Measurements from ENCODE around the gene ARX. TPM values are rescaled to one million over a fixed set of nuclear protein-coding genes. Genes with fewer than 3 reads are reported as not detected.

Gene ARX
- total and polyA plus RNA-seq, 2 donors (not counting 3 experiments of a cell fraction or from before 2014, with no cell fraction given): not detected

GRCh38 chrX:25004485-25005032, 11.2 kb downstream of the ARX start:
- Histone ChIP-seq H3K79me2 (ENCODE audit: control insufficient read depth, insufficient read depth, low read length) (no peaks in the 10 kb centered on the region), H4K20me1 (replicated peaks; ENCODE audit: control insufficient read depth, extremely low read depth, insufficient read depth, low read length) (no peaks in the 10 kb centered on the region), H3K27ac (ENCODE audit: insufficient read depth, low read depth, low read length) (no peak overlapping the region), H3K9me1 (replicated peaks; ENCODE audit: control insufficient read depth, extremely low read depth, insufficient read depth, low read length) (no peaks in the 10 kb centered on the region), H3K4me2 (ENCODE audit: insufficient read depth, low read length) (no peak overlapping the region), H2AFZ (ENCODE audit: low read depth, low read length) (no peak overlapping the region), H3K36me3 (ENCODE audit: control insufficient read depth in 2 of 2, extremely low read depth in 1 of 2, insufficient read depth in 2 of 2, low read length in 2 of 2) (no peaks in the 10 kb centered on the region), H3K9ac (replicated peaks; ENCODE audit: extremely low read depth, insufficient read depth, low read length) (no peak overlapping the region), H3K4me3 (replicated peaks in 1 of 3; ENCODE audit: insufficient read depth in 1 of 3, low read depth in 1 of 3, low read length in 3 of 3) (no peak overlapping the region), H3K4me1 (ENCODE audit: control insufficient read depth, extremely low read depth, insufficient read depth, low read length) (peaks cover 5% of the 10 kb centered on the region), H3K9me3 (replicated peaks; ENCODE audit: control insufficient read depth, insufficient read depth, low read length) (no peaks in the 10 kb centered on the region), H3K27me3 (ENCODE audit: control insufficient read depth in 2 of 2, insufficient read depth in 2 of 2, low read length in 2 of 2) (peaks cover 50 to 77% of the 10 kb centered on the region in 2 experiments)
- ChIA-PET CTCF (interaction anchor here (1.2 to 1.5 kb wide), 2 partner anchors 16 to 166 kb away, joined by 5 to 6 read pairs; no protein-coding TSS in a partner anchor), POLR2A (no interaction called here)
- no peak for TF ChIP-seq FOS (IDR thresholded peaks at IDR 0.05; ENCODE audit: borderline replicate concordance, insufficient read depth, low read length)
- no peak for TF ChIP-seq POLR2AphosphoS5 (IDR thresholded peaks at IDR 0.05; ENCODE audit: insufficient read depth, low read depth, low read length)
- peak; percentile 93 for TF ChIP-seq EZH2 (IDR thresholded peaks at IDR 0.05; ENCODE audit: borderline replicate concordance, low read depth, low read length, severe bottlenecking)
- FAIRE-seq: no peak
- DNase-seq (ENCODE audit: low read depth, low spot score): no peak
- BruUV-seq (replicated peaks): no TSS peak
- dilution Hi-C loops (cut with MboI; ENCODE audit: extremely low pct_ligation_motif_present, low sequenced_read_pairs): no loop called here
- intact Hi-C loops (cut with micrococcal nuclease): no loop called here

- no peaks in the 10 kb centered on the region for H3K9me1 ChIP-seq (replicated peaks; ENCODE audit: control insufficient read depth, extremely low read depth, insufficient read depth, low read length)
- no TSS peak for BruUV-seq (replicated peaks)
- TF ChIP-seq FOS (IDR thresholded peaks at IDR 0.05; ENCODE audit: borderline replicate concordance, insufficient read depth, low read length): no peak
- TF ChIP-seq, protein P1, sequence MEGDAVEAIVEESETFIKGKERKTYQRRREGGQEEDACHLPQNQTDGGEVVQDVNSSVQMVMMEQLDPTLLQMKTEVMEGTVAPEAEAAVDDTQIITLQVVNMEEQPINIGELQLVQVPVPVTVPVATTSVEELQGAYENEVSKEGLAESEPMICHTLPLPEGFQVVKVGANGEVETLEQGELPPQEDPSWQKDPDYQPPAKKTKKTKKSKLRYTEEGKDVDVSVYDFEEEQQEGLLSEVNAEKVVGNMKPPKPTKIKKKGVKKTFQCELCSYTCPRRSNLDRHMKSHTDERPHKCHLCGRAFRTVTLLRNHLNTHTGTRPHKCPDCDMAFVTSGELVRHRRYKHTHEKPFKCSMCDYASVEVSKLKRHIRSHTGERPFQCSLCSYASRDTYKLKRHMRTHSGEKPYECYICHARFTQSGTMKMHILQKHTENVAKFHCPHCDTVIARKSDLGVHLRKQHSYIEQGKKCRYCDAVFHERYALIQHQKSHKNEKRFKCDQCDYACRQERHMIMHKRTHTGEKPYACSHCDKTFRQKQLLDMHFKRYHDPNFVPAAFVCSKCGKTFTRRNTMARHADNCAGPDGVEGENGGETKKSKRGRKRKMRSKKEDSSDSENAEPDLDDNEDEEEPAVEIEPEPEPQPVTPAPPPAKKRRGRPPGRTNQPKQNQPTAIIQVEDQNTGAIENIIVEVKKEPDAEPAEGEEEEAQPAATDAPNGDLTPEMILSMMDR (IDR thresholded peaks at IDR 0.05; ENCODE audit: extremely low read depth in 1 of 2, insufficient read depth in 1 of 2, low read depth in 1 of 2, low read length in 2 of 2): no peak
- no peak for TF ChIP-seq POLR2A (IDR thresholded peaks at IDR 0.05; ENCODE audit: low read depth, low read length)
- TF ChIP-seq MYC (IDR thresholded peaks at IDR 0.05; ENCODE audit: low read depth, low read length): no peak
- no peak for TF ChIP-seq EZH2 (IDR thresholded peaks at IDR 0.05; ENCODE audit: borderline replicate concordance, low read depth, low read length, severe bottlenecking)
- TF ChIP-seq JUN (IDR thresholded peaks at IDR 0.05; ENCODE audit: borderline replicate concordance, insufficient read depth, insufficient read length, low read depth): no peak
- TF ChIP-seq MAX (IDR thresholded peaks at IDR 0.05; ENCODE audit: insufficient read depth, insufficient read length): no peak
- TF ChIP-seq POLR2AphosphoS5 (IDR thresholded peaks at IDR 0.05; ENCODE audit: insufficient read depth, low read depth, low read length): no peak
- no peak for TF ChIP-seq GATA2 (IDR thresholded peaks at IDR 0.05; ENCODE audit: insufficient read depth, insufficient read length, low read depth, low read length)
- H3K4me1 ChIP-seq (ENCODE audit: control insufficient read depth, extremely low read depth, insufficient read depth, low read length): peaks cover 5% of the 10 kb centered on the region
- POLR2A ChIA-PET: no interaction called here
- intact Hi-C loops (cut with micrococcal nuclease): no loop called here
- H3K79me2 ChIP-seq (ENCODE audit: control insufficient read depth, insufficient read depth, low read length): no peaks in the 10 kb centered on the region
- H3K4me3 ChIP-seq (replicated peaks in 1 of 3; ENCODE audit: insufficient read depth in 1 of 3, low read depth in 1 of 3, low read length in 3 of 3): no peak overlapping the region
- H3K9me3 ChIP-seq (replicated peaks; ENCODE audit: control insufficient read depth, insufficient read depth, low read length): no peaks in the 10 kb centered on the region
- H3K27me3 ChIP-seq (ENCODE audit: control insufficient read depth in 2 of 2, insufficient read depth in 2 of 2, low read length in 2 of 2): peaks cover 44 to 72% of the 10 kb centered on the region in 2 experiments
- no peaks in the 10 kb centered on the region for H3K36me3 ChIP-seq (ENCODE audit: control insufficient read depth in 2 of 2, extremely low read depth in 1 of 2, insufficient read depth in 2 of 2, low read length in 2 of 2)
- no peak overlapping the region for H3K27ac ChIP-seq (ENCODE audit: insufficient read depth, low read depth, low read length)
- FAIRE-seq (no peak), DNase-seq (ENCODE audit: low read depth, low spot score) (no peak)
- H3K9ac ChIP-seq (replicated peaks; ENCODE audit: extremely low read depth, insufficient read depth, low read length): no peak overlapping the region
- no peak overlapping the region for H3K4me2 ChIP-seq (ENCODE audit: insufficient read depth, low read length)
- H4K20me1 ChIP-seq (replicated peaks; ENCODE audit: control insufficient read depth, extremely low read depth, insufficient read depth, low read length): no peaks in the 10 kb centered on the region
- CTCF ChIA-PET: interaction anchor here (1.5 kb wide), 1 partner anchor 17 kb away, joined by 6 read pairs; no protein-coding TSS in a partner anchor
- dilution Hi-C loops (cut with MboI; ENCODE audit: extremely low pct_ligation_motif_present, low sequenced_read_pairs): no loop called here
- H2AFZ ChIP-seq (ENCODE audit: low read depth, low read length): no peak overlapping the region
Observed at GRCh38 chrX:25004040-25004439, 11.7 kb downstream of the ARX start.
